BE2C (cell line): Measurements from ENCODE around the gene FAM171A1.

ENCODE experiments used
- DNase-seq: peaks from one replicate; pipeline ENCODE4 v3.0.0-alpha.2; 2020
- H3K27me3 ChIP-seq: fragments of 250-450 bp; sonication (Bioruptor Pico); 2 replicates; pipeline ENCODE4 v1.5.1; 2020; ENCODE audit warnings: mild to moderate bottlenecking
- H3K36me3 ChIP-seq: fragments of 250-450 bp; sonication (Bioruptor Pico); 2 replicates; pipeline ENCODE4 v1.5.1; 2020; ENCODE audit warnings: mild to moderate bottlenecking
- H3K4me1 ChIP-seq: fragments of 250-450 bp; sonication (Bioruptor Pico); 2 replicates; pipeline ENCODE4 v1.5.1; 2020
- H3K4me3 ChIP-seq: 2 replicates; pipeline ENCODE4 v1.5.1; 2011; ENCODE audit warnings: low read depth, low read length
- H3K9me3 ChIP-seq: fragments of 250-450 bp; sonication (Bioruptor Pico); 2 replicates; pipeline ENCODE4 v1.5.1; 2020
- TF ChIP-seq, protein P1 (sequence below): IDR thresholded peaks from 2 replicates; pipeline ENCODE4 v1.5.1; 2012; ENCODE audit warnings: mild to moderate bottlenecking, low read depth, low read length

Gene FAM171A1

DNA sequence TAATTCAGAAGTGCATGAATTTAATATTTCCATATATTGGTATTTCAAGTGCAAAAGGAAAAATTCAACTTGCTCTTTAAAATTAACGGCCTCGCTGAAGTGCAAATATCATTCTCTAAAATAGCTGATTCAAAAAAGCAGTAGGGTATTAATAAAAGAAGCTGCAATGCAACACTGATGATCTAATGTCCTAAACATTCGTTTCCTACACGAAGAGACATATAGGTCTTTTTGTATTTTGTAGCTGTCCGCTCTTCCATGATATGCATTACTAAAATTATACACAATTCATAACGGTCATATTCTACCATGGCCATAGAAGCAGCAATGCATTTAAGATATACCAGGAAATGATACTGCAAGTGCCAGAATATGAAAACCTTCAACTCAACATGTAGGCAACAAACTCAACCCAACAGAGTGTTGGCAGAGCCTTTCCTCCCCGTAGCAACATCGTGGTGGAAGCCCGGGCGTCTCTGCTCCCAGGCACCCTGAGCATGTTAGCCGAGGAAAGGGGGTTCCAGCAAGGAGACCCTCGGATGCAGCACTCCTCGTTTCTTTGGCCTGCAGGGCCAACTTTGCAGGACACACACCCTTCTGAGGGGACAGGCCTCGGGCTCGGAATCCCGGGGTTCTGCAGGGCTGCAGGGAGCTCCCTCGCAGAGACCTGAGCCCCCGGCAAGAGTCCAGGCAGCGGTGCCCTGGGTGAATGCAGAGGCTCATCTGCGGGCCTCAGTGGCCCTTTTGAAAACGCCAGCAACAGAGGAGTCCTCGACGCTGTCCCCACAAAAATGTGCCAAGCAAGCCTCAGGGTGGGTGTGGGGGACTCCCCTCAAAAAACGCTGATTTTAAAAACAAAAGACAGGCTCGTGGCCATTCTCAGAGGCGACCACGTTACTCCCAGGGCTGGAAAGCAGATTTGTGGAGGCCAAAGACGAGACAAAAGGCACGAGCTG lies 1.6 kb downstream of the FAM171A1 start:
- Histone ChIP-seq H3K9me3 (no peaks in the 10 kb centered on the region), H3K4me3 (peak overlapping the region; percentile 47), H3K36me3 (no peaks in the 10 kb centered on the region), H3K27me3 (peaks cover 13% of the 10 kb centered on the region), H3K4me1 (no peaks in the 10 kb centered on the region)
- DNase-seq, result no peak
- TF ChIP-seq, protein P1, sequence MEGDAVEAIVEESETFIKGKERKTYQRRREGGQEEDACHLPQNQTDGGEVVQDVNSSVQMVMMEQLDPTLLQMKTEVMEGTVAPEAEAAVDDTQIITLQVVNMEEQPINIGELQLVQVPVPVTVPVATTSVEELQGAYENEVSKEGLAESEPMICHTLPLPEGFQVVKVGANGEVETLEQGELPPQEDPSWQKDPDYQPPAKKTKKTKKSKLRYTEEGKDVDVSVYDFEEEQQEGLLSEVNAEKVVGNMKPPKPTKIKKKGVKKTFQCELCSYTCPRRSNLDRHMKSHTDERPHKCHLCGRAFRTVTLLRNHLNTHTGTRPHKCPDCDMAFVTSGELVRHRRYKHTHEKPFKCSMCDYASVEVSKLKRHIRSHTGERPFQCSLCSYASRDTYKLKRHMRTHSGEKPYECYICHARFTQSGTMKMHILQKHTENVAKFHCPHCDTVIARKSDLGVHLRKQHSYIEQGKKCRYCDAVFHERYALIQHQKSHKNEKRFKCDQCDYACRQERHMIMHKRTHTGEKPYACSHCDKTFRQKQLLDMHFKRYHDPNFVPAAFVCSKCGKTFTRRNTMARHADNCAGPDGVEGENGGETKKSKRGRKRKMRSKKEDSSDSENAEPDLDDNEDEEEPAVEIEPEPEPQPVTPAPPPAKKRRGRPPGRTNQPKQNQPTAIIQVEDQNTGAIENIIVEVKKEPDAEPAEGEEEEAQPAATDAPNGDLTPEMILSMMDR, result no peak

DNA sequence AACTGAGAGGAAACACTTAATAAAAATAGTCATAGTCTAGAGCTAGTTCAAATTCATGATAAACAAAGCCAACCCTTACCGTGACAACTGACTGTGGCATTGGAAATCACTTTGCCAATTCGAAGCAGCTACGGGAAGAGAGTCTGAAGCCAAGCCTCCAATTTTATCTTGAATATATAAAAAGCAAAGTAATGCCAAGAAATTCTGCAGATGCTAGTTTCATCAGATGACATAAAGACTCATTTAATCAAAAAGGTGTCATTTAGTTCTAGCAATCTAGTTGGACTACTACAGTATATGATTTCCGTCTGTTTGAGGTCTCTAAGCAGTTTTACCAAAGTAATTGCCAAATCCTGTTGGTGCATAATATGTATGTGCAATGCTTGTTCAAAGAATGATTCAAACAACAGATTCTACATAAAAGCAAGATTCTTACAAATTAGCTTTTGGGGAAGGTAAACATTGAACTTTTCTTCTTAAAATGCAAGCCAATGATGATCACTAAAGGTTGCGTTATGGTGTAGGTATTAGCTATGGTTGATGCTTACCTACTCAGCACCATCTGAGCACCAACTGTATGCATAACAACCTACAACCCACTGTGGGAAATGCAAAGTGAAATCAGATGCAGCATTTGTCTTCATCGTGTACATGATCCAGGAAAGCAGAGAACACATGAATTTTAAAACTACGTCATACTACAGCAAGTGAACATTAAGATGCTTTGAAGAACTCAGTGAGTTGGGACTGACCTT lies 2.8 kb downstream of the FAM171A1 start:
- H3K4me1 ChIP-seq, result no peaks in the 10 kb centered on the region
- no peak for DNase-seq
- H3K27me3 ChIP-seq, result peaks cover 13% of the 10 kb centered on the region
- no peaks in the 10 kb centered on the region for H3K9me3 ChIP-seq
- TF ChIP-seq, protein P1, result no peak
- no peak overlapping the region for H3K4me3 ChIP-seq
- no peaks in the 10 kb centered on the region for H3K36me3 ChIP-seq

GRCh38 chr10:15367296-15368085 lies 3.6 kb downstream of the FAM171A1 start:
- no peaks in the 10 kb centered on the region for H3K4me1 ChIP-seq
- H3K4me3 ChIP-seq, result no peak overlapping the region
- DNase-seq, result no peak
- H3K36me3 ChIP-seq, result no peaks in the 10 kb centered on the region
- H3K27me3 ChIP-seq, result peaks cover 13% of the 10 kb centered on the region
- TF ChIP-seq, protein P1, result no peak
- H3K9me3 ChIP-seq, result no peaks in the 10 kb centered on the region

- DNase-seq, result no peak
- Histone ChIP-seq H3K36me3 (no peaks in the 10 kb centered on the region), H3K9me3 (no peaks in the 10 kb centered on the region), H3K27me3 (peaks cover 9% of the 10 kb centered on the region), H3K4me3 (no peak overlapping the region), H3K4me1 (no peaks in the 10 kb centered on the region)
- TF ChIP-seq, protein P1, result no peak
These were observed 5.4 kb downstream of the FAM171A1 start for GRCh38 chr10:15365692-15366091.

- no peak for DNase-seq
- Histone ChIP-seq H3K4me3 (no peak overlapping the region), H3K27me3 (no peaks in the 10 kb centered on the region), H3K4me1 (no peaks in the 10 kb centered on the region), H3K9me3 (no peaks in the 10 kb centered on the region), H3K36me3 (no peaks in the 10 kb centered on the region)
- TF ChIP-seq, protein P1, result no peak
These were observed 7.1 kb downstream of the FAM171A1 start for GRCh38 chr10:15364001-15364400.
